ENCODE data around the gene TNFAIP6.

TNFAIP6 gene

DNA sequence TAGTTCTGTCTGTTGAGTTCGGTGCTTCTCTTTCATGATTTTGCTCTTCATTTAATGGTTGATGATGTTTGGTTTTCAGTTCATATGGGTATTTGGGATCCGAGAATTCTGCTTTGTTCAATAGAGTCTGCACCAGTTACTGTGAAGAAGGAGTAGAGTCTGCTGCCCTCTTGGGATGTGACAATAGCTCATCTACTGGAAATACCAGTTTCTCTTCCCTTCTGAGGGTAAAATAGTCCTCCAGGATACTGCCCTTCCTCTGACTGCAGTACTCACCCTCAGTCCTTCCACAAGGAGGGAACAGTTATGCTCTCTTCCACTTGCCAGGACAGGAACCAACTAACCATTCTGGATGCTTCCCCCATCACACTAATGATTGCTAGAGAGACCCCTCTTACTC, 12.5 kb upstream of the TNFAIP6 start:
- H3F3A ChIP-seq (ENCODE audit: low read depth): no peaks in the 10 kb centered on the region
- no peaks in the 10 kb centered on the region for H3K27me3 ChIP-seq (ENCODE audit: insufficient read depth, low read length, poor library complexity, severe bottlenecking)
- H3K36me3 ChIP-seq (ENCODE audit: insufficient read depth, low read length): no peaks in the 10 kb centered on the region
- H2AFZ ChIP-seq (ENCODE audit: low read length): no peak overlapping the region
- no peaks in the 10 kb centered on the region for H3K9me2 ChIP-seq (replicated peaks; ENCODE audit: low read depth, low read length)
- no peaks in the 10 kb centered on the region for H4K20me1 ChIP-seq (ENCODE audit: insufficient read depth, low read length, poor library complexity, severe bottlenecking)
- H3K4me2 ChIP-seq (ENCODE audit: low read depth, low read length, poor library complexity, severe bottlenecking): no peak overlapping the region
- H3K9ac ChIP-seq (ENCODE audit: low read depth, low read length, poor library complexity, severe bottlenecking): no peak overlapping the region
- no peak overlapping the region for H3K4me3 ChIP-seq (ENCODE audit: low read length, poor library complexity, severe bottlenecking)
- TF ChIP-seq, protein P1, sequence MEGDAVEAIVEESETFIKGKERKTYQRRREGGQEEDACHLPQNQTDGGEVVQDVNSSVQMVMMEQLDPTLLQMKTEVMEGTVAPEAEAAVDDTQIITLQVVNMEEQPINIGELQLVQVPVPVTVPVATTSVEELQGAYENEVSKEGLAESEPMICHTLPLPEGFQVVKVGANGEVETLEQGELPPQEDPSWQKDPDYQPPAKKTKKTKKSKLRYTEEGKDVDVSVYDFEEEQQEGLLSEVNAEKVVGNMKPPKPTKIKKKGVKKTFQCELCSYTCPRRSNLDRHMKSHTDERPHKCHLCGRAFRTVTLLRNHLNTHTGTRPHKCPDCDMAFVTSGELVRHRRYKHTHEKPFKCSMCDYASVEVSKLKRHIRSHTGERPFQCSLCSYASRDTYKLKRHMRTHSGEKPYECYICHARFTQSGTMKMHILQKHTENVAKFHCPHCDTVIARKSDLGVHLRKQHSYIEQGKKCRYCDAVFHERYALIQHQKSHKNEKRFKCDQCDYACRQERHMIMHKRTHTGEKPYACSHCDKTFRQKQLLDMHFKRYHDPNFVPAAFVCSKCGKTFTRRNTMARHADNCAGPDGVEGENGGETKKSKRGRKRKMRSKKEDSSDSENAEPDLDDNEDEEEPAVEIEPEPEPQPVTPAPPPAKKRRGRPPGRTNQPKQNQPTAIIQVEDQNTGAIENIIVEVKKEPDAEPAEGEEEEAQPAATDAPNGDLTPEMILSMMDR (conservative IDR thresholded peaks at IDR 0.05; ENCODE audit: low read length): no peak
- TF ChIP-seq EZH2phosphoT487 (IDR thresholded peaks at IDR 0.05; ENCODE audit: borderline replicate concordance): no peak
- no peaks in the 10 kb centered on the region for H3K79me2 ChIP-seq (ENCODE audit: insufficient read depth, low read length)
- no peaks in the 10 kb centered on the region for H3K9me3 ChIP-seq (ENCODE audit: insufficient read depth, low read depth, low read length)
- no peaks in the 10 kb centered on the region for H3K4me1 ChIP-seq (ENCODE audit: insufficient read depth, low read length, poor library complexity, severe bottlenecking)

- Histone ChIP-seq H3K27me3 (ENCODE audit: insufficient read depth, low read length, poor library complexity, severe bottlenecking) (no peaks in the 10 kb centered on the region), H3K4me3 (ENCODE audit: low read length, poor library complexity, severe bottlenecking) (no peak overlapping the region), H4K20me1 (ENCODE audit: insufficient read depth, low read length, poor library complexity, severe bottlenecking) (no peaks in the 10 kb centered on the region), H3K4me1 (ENCODE audit: insufficient read depth, low read length, poor library complexity, severe bottlenecking) (no peaks in the 10 kb centered on the region), H3K36me3 (ENCODE audit: insufficient read depth, low read length) (no peaks in the 10 kb centered on the region), H3K4me2 (ENCODE audit: low read depth, low read length, poor library complexity, severe bottlenecking) (no peak overlapping the region), H3F3A (ENCODE audit: low read depth) (no peaks in the 10 kb centered on the region), H3K9me3 (ENCODE audit: insufficient read depth, low read depth, low read length) (no peaks in the 10 kb centered on the region), H2AFZ (ENCODE audit: low read length) (no peak overlapping the region), H3K9me2 (replicated peaks; ENCODE audit: low read depth, low read length) (no peaks in the 10 kb centered on the region), H3K9ac (ENCODE audit: low read depth, low read length, poor library complexity, severe bottlenecking) (no peak overlapping the region), H3K79me2 (ENCODE audit: insufficient read depth, low read length) (no peaks in the 10 kb centered on the region)
- TF ChIP-seq, protein P1 (conservative IDR thresholded peaks at IDR 0.05; ENCODE audit: low read length): no peak
- no peak for TF ChIP-seq EZH2phosphoT487 (IDR thresholded peaks at IDR 0.05; ENCODE audit: borderline replicate concordance)
Observed at GRCh38 chr2:151347294-151347693, 10.1 kb upstream of the TNFAIP6 start.

GRCh38 chr2:151347906-151348305, 9.5 kb upstream of the TNFAIP6 start:
- TF ChIP-seq, protein P1 (conservative IDR thresholded peaks at IDR 0.05; ENCODE audit: low read length): no peak
- TF ChIP-seq EZH2phosphoT487 (IDR thresholded peaks at IDR 0.05; ENCODE audit: borderline replicate concordance): no peak
- no peak overlapping the region for H2AFZ ChIP-seq (ENCODE audit: low read length)

More at GRCh38 chr2:151347906-151348305, 9.5 kb upstream of the TNFAIP6 start:
- Histone ChIP-seq H4K20me1 (ENCODE audit: insufficient read depth, low read length, poor library complexity, severe bottlenecking) (no peaks in the 10 kb centered on the region), H3K36me3 (ENCODE audit: insufficient read depth, low read length) (no peaks in the 10 kb centered on the region), H3K27me3 (ENCODE audit: insufficient read depth, low read length, poor library complexity, severe bottlenecking) (no peaks in the 10 kb centered on the region), H3K4me1 (ENCODE audit: insufficient read depth, low read length, poor library complexity, severe bottlenecking) (no peaks in the 10 kb centered on the region), H3K9ac (ENCODE audit: low read depth, low read length, poor library complexity, severe bottlenecking) (no peak overlapping the region), H3K9me3 (ENCODE audit: insufficient read depth, low read depth, low read length) (no peaks in the 10 kb centered on the region), H3K9me2 (replicated peaks; ENCODE audit: low read depth, low read length) (no peaks in the 10 kb centered on the region), H3K4me3 (ENCODE audit: low read length, poor library complexity, severe bottlenecking) (no peak overlapping the region), H3F3A (ENCODE audit: low read depth) (no peaks in the 10 kb centered on the region), H3K79me2 (ENCODE audit: insufficient read depth, low read length) (no peaks in the 10 kb centered on the region), H3K4me2 (ENCODE audit: low read depth, low read length, poor library complexity, severe bottlenecking) (no peak overlapping the region)

Data from Loucy (cell line).